Neural cell (in vitro differentiated cells): ENCODE measurements around the gene CCNI. TPM values are rescaled to one million over a fixed set of nuclear protein-coding genes. Genes with fewer than 3 reads are reported as not detected.

Experiments used
- H2AFZ ChIP-seq: fragments of 200-600, 300-800 bp; sonication (generic), shearing (Covaris generic); 2 replicates; pipeline ENCODE4 v1.6.0; 2014; ENCODE audit warnings: low read depth, mild to moderate bottlenecking, antibody characterized with exemption, low read length, moderate library complexity
- H3F3A ChIP-seq: fragments of 200-600 bp; shearing (Covaris generic); 2 replicates; pipeline ENCODE4 v1.6.1; 2016; ENCODE audit warnings: mild to moderate bottlenecking, moderate library complexity, mixed read lengths, antibody characterized with exemption, low read length; ENCODE audit not compliant: insufficient read depth, poor library complexity, severe bottlenecking
- H3K27ac ChIP-seq: fragments of 200-600, 300-800 bp; sonication (generic), shearing (Covaris generic); 2 replicates; pipeline ENCODE4 v1.5.1; 2014; ENCODE audit warnings: mild to moderate bottlenecking, low read length, moderate library complexity
- H3K27me3 ChIP-seq: fragments of 300-800, 200-600 bp; sonication (generic), shearing (Covaris generic); 2 replicates; pipeline ENCODE4 v1.6.0; 2014; ENCODE audit warnings: mild to moderate bottlenecking, low read depth, low read length, moderate library complexity; ENCODE audit not compliant: insufficient read depth
- H3K36me3 ChIP-seq: fragments of 300-800, 200-600 bp; sonication (generic), shearing (Covaris generic); 2 replicates; pipeline ENCODE4 v1.5.1; 2014; ENCODE audit warnings: mild to moderate bottlenecking, antibody characterized with exemption, low read length, moderate library complexity; ENCODE audit not compliant: insufficient read depth
- H3K4me2 ChIP-seq: fragments of 300-800, 200-600 bp; sonication (generic), shearing (Covaris generic); 2 replicates; pipeline ENCODE4 v1.6.0; 2014; ENCODE audit warnings: mild to moderate bottlenecking, low read length
- H3K4me3 ChIP-seq: fragments of 300-800, 200-600 bp; sonication (generic), shearing (Covaris generic); 2 replicates; pipeline ENCODE4 v1.5.1; 2014; ENCODE audit warnings: mild to moderate bottlenecking, low read length, moderate library complexity
- H3K79me2 ChIP-seq: fragments of 200-600 bp; shearing (Covaris generic); replicated peaks from 2 replicates; pipeline ENCODE4 v1.6.0; 2014; ENCODE audit warnings: mild to moderate bottlenecking, low read length, moderate library complexity; ENCODE audit not compliant: insufficient read depth
- H3K9ac ChIP-seq: fragments of 300-800, 200-600 bp; sonication (generic), shearing (Covaris generic); 2 replicates; pipeline ENCODE4 v1.6.1; 2016; ENCODE audit warnings: mild to moderate bottlenecking, low read length, mixed read lengths
- H3K9me2 ChIP-seq: fragments of 200-600 bp; shearing (Covaris generic); 2 replicates; pipeline ENCODE4 v1.6.1; 2016; ENCODE audit warnings: mild to moderate bottlenecking, low read length, mixed read lengths; ENCODE audit not compliant: insufficient read depth
- H3K9me3 ChIP-seq: fragments of 200-600, 300-800 bp; sonication (generic), shearing (Covaris generic); 2 replicates; pipeline ENCODE4 v1.6.1; 2016; ENCODE audit warnings: mild to moderate bottlenecking, mixed run types, low read length, moderate library complexity, mixed read lengths
- H4K20me1 ChIP-seq: fragments of 200-600 bp; shearing (Covaris generic); 2 replicates; pipeline ENCODE4 v1.6.1; 2016; ENCODE audit warnings: mild to moderate bottlenecking, mixed run types; ENCODE audit not compliant: insufficient read depth
- EP300 ChIP-seq: fragments of 450-650 bp; conservative IDR thresholded peaks from 2 replicates; pipeline ENCODE4 v1.6.1; 2014; ENCODE audit warnings: antibody characterized with exemption, mild to moderate bottlenecking, moderate library complexity; ENCODE audit not compliant: poor library complexity, severe bottlenecking
- EZH2 ChIP-seq: fragments of 200-600, 300-800 bp; shearing (Covaris generic), sonication (generic); IDR thresholded peaks from 2 replicates; pipeline ENCODE4 v1.6.1; 2014; ENCODE audit warnings: antibody characterized with exemption, low read length, borderline replicate concordance, mild to moderate bottlenecking; ENCODE audit not compliant: insufficient read depth, poor library complexity, severe bottlenecking
- MXI1 ChIP-seq: fragments of 450-650 bp; conservative IDR thresholded peaks from 2 replicates; pipeline ENCODE4 v1.6.1; 2014; ENCODE audit warnings: antibody characterized with exemption, mild to moderate bottlenecking; ENCODE audit not compliant: poor library complexity, severe bottlenecking
- POLR2AphosphoS5 ChIP-seq: IDR thresholded peaks from 2 replicates; pipeline ENCODE4 v1.6.1; 2012
- RAD21 ChIP-seq: fragments of 450-650 bp; conservative IDR thresholded peaks from 2 replicates; pipeline ENCODE4 v1.6.1; 2014; ENCODE audit warnings: antibody characterized with exemption, mild to moderate bottlenecking, moderate library complexity
- SMC3 ChIP-seq: fragments of 450-650 bp; conservative IDR thresholded peaks from 2 replicates; pipeline ENCODE4 v1.6.1; 2014; ENCODE audit warnings: antibody characterized with exemption, mild to moderate bottlenecking, moderate library complexity; ENCODE audit not compliant: poor library complexity
- TAF1 ChIP-seq: IDR thresholded peaks from 2 replicates; pipeline ENCODE4 v1.6.1; 2012; ENCODE audit warnings: low read depth
- polyA plus RNA-seq: library from polyadenylated mRNA; depleted of rRNA; stranded (reverse); fragments of >200 nt; gene quantifications from 2 replicates; pipeline ENCODE4 v1.2.3, GENCODE V29; 2014
- TF ChIP-seq, protein P1 (sequence below): fragments of 450-650 bp; IDR thresholded peaks from 2 replicates; pipeline ENCODE4 v1.5.1; 2014; ENCODE audit warnings: antibody characterized with exemption, mild to moderate bottlenecking, moderate library complexity; ENCODE audit not compliant: poor library complexity, severe bottlenecking
- TF ChIP-seq, protein P2 (sequence below): IDR thresholded peaks from 2 replicates; pipeline ENCODE4 v1.6.1; 2012; ENCODE audit warnings: borderline replicate concordance

Gene CCNI
- polyA plus RNA-seq, 1 donor from 2014 or later: 129 TPM

DNA sequence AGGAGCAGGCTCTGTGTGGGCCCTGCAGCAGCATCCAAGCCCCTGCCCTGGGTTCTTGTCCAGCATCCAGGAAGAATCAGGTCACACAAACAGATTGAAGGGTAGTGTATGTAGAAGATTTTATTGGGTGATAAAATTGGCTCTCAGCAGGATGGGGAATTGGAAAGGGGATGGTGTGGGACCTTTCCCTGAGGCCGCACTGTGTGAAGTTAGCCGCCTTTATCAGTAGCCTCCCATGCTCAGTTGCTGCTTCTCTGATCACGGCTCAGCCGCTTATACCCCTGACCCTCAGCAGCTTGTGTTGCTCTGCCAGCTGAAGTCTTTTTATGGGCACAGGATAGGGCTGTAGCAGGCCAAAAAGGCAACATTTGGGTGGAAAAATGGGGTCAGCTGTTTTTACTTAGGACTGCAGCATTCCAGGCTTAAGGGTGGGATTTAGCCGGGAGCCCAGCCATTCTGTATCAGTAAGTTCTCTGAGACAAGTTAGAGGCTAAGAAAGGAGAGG lies 46.0 kb upstream of the CCNI start:
- no peaks in the 10 kb centered on the region for H3K9me2 ChIP-seq
- no peaks in the 10 kb centered on the region for H3K79me2 ChIP-seq
- no peaks in the 10 kb centered on the region for H3K36me3 ChIP-seq
- TF ChIP-seq SMC3: no peak
- no peaks in the 10 kb centered on the region for H3K9me3 ChIP-seq
- H3F3A ChIP-seq: no peaks in the 10 kb centered on the region
- H2AFZ ChIP-seq: no peak overlapping the region
- H3K4me2 ChIP-seq: no peak overlapping the region
- H3K4me3 ChIP-seq: no peak overlapping the region
- no peaks in the 10 kb centered on the region for H3K27me3 ChIP-seq
- no peak overlapping the region for H3K9ac ChIP-seq
- H4K20me1 ChIP-seq: no peaks in the 10 kb centered on the region
- no peak overlapping the region for H3K27ac ChIP-seq

DNA sequence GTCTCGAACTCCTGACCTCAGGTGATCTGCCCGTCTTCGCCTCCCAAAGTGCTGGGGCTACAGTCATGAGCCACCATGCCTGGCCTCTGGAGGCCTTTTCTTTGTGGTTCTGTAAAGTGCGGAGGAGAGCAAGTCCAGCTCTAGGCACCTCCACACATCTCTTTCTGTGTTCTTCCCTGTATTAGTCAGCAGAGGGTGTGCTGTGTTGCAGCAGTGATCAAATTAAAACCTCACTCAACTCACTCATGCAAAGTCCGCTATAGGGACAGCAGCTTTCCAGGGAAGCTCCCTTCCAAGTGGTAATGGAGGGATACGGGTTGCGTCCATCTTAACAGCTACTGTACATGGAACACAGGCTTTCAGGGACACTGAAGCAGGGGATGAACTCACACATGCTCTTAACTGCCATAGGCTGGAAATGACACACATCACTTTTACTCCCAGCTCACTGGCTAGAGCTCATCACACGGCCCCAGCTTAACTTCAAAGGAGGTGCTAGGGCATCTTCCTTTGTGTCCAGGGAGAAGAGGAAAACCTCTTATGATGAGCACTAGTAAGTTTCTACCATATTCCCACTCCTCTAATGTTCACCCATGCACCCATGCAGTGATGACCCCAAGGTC lies 45.2 kb upstream of the CCNI start:
- H3F3A ChIP-seq: no peaks in the 10 kb centered on the region
- H3K27ac ChIP-seq: no peak overlapping the region
- H3K9me3 ChIP-seq: no peaks in the 10 kb centered on the region
- no peaks in the 10 kb centered on the region for H3K36me3 ChIP-seq
- no peak overlapping the region for H3K9ac ChIP-seq
- no peaks in the 10 kb centered on the region for H3K9me2 ChIP-seq
- no peak overlapping the region for H3K4me3 ChIP-seq
- no peaks in the 10 kb centered on the region for H3K79me2 ChIP-seq
- TF ChIP-seq EZH2 (no peak), SMC3 (no peak), MXI1 (no peak), POLR2AphosphoS5 (no peak), EP300 (no peak), RAD21 (no peak), TAF1 (no peak)
- TF ChIP-seq, protein P1, sequence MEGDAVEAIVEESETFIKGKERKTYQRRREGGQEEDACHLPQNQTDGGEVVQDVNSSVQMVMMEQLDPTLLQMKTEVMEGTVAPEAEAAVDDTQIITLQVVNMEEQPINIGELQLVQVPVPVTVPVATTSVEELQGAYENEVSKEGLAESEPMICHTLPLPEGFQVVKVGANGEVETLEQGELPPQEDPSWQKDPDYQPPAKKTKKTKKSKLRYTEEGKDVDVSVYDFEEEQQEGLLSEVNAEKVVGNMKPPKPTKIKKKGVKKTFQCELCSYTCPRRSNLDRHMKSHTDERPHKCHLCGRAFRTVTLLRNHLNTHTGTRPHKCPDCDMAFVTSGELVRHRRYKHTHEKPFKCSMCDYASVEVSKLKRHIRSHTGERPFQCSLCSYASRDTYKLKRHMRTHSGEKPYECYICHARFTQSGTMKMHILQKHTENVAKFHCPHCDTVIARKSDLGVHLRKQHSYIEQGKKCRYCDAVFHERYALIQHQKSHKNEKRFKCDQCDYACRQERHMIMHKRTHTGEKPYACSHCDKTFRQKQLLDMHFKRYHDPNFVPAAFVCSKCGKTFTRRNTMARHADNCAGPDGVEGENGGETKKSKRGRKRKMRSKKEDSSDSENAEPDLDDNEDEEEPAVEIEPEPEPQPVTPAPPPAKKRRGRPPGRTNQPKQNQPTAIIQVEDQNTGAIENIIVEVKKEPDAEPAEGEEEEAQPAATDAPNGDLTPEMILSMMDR: no peak
- TF ChIP-seq, protein P2, sequence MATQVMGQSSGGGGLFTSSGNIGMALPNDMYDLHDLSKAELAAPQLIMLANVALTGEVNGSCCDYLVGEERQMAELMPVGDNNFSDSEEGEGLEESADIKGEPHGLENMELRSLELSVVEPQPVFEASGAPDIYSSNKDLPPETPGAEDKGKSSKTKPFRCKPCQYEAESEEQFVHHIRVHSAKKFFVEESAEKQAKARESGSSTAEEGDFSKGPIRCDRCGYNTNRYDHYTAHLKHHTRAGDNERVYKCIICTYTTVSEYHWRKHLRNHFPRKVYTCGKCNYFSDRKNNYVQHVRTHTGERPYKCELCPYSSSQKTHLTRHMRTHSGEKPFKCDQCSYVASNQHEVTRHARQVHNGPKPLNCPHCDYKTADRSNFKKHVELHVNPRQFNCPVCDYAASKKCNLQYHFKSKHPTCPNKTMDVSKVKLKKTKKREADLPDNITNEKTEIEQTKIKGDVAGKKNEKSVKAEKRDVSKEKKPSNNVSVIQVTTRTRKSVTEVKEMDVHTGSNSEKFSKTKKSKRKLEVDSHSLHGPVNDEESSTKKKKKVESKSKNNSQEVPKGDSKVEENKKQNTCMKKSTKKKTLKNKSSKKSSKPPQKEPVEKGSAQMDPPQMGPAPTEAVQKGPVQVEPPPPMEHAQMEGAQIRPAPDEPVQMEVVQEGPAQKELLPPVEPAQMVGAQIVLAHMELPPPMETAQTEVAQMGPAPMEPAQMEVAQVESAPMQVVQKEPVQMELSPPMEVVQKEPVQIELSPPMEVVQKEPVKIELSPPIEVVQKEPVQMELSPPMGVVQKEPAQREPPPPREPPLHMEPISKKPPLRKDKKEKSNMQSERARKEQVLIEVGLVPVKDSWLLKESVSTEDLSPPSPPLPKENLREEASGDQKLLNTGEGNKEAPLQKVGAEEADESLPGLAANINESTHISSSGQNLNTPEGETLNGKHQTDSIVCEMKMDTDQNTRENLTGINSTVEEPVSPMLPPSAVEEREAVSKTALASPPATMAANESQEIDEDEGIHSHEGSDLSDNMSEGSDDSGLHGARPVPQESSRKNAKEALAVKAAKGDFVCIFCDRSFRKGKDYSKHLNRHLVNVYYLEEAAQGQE: no peak
- no peak overlapping the region for H2AFZ ChIP-seq
- H3K27me3 ChIP-seq: no peaks in the 10 kb centered on the region
- no peak overlapping the region for H3K4me2 ChIP-seq
- no peaks in the 10 kb centered on the region for H4K20me1 ChIP-seq

DNA sequence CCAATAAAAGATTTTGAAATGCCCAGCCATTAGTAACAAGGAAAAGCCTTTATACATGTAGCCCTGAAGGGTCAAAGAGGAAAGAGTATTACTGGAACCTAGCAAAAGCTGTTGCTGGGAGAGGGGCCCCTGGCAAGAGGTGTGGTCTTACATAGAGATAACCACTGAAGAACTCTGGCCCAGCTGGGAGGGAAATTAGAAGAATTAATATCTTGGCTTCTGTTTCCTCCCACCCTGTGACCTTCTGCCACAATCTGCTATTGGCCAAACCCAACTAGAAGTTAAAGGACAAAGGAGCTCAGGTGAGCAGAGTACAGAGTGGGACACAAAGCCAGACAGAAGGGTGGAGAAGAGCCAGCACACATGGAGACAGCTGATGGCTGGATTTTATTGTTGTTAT lies 41.9 kb upstream of the CCNI start:
- Histone ChIP-seq H4K20me1 (no peaks in the 10 kb centered on the region), H3K4me2 (no peak overlapping the region), H3K9me3 (no peaks in the 10 kb centered on the region), H3K4me3 (no peak overlapping the region), H3K9ac (no peak overlapping the region), H2AFZ (no peak overlapping the region), H3K27ac (no peak overlapping the region), H3K36me3 (no peaks in the 10 kb centered on the region), H3K79me2 (no peaks in the 10 kb centered on the region), H3F3A (no peaks in the 10 kb centered on the region), H3K9me2 (no peaks in the 10 kb centered on the region), H3K27me3 (no peaks in the 10 kb centered on the region)
- no peak for TF ChIP-seq EP300
- no peak for TF ChIP-seq TAF1
- TF ChIP-seq, protein P2: no peak
- no peak for TF ChIP-seq RAD21
- TF ChIP-seq, protein P1: no peak
- no peak for TF ChIP-seq MXI1
- TF ChIP-seq POLR2AphosphoS5: no peak
- TF ChIP-seq EZH2: no peak
- TF ChIP-seq SMC3: no peak
